GM23248 (cell line): ENCODE results near the gene PTCH1. TPM values are rescaled to one million over a fixed set of nuclear protein-coding genes. Genes with fewer than 3 reads are reported as not detected.

Experiments used
- DNase-seq: peaks from one replicate; pipeline ENCODE4 v3.0.0-alpha.2; 2015
- H2AFZ ChIP-seq: fragments of 200-600 bp; sonication (generic); 2 replicates; pipeline ENCODE4 v1.6.1; 2016; ENCODE audit warnings: antibody characterized with exemption
- H3F3A ChIP-seq: fragments of 200-600 bp; sonication (generic); 2 replicates; pipeline ENCODE4 v1.6.1; 2016; ENCODE audit warnings: mild to moderate bottlenecking, antibody characterized with exemption, mixed run types; ENCODE audit not compliant: insufficient read depth
- H3K27ac ChIP-seq: fragments of 200-600 bp; sonication (generic); 2 replicates; pipeline ENCODE4 v1.5.1; 2016; ENCODE audit warnings: mild to moderate bottlenecking
- H3K27me3 ChIP-seq: fragments of 200-600 bp; sonication (generic); replicated peaks from 2 replicates; pipeline ENCODE4 v1.6.1; 2016; ENCODE audit warnings: mild to moderate bottlenecking; ENCODE audit not compliant: insufficient read depth
- H3K36me3 ChIP-seq: fragments of 200-600 bp; sonication (generic); 2 replicates; pipeline ENCODE4 v1.6.1; 2016; ENCODE audit warnings: low read depth, mild to moderate bottlenecking
- H3K4me1 ChIP-seq: fragments of 200-600 bp; sonication (generic); 2 replicates; pipeline ENCODE4 v1.6.1; 2016; ENCODE audit warnings: mild to moderate bottlenecking; ENCODE audit not compliant: insufficient read depth
- H3K4me2 ChIP-seq: fragments of 200-600 bp; sonication (generic); one replicate; pipeline ENCODE4 v1.6.1; 2016; ENCODE audit warnings: mild to moderate bottlenecking; ENCODE audit not compliant: unreplicated experiment
- H3K4me3 ChIP-seq: fragments of 200-600 bp; sonication (generic); 2 replicates; pipeline ENCODE4 v1.5.1; 2016; ENCODE audit warnings: mild to moderate bottlenecking
- H3K79me2 ChIP-seq: fragments of 200-600 bp; sonication (generic); 2 replicates; pipeline ENCODE4 v1.6.1; 2016; ENCODE audit warnings: mild to moderate bottlenecking; ENCODE audit not compliant: insufficient read depth
- H3K9ac ChIP-seq: fragments of 200-600 bp; sonication (generic); 2 replicates; pipeline ENCODE4 v1.6.1; 2016; ENCODE audit warnings: mild to moderate bottlenecking
- H3K9me2 ChIP-seq: fragments of 200-600 bp; sonication (generic); 2 replicates; pipeline ENCODE4 v1.6.1; 2016; ENCODE audit warnings: mixed run types, mild to moderate bottlenecking, moderate library complexity; ENCODE audit not compliant: insufficient read depth
- H3K9me3 ChIP-seq: fragments of 200-600 bp; sonication (generic); one replicate; pipeline ENCODE4 v1.6.1; 2017; ENCODE audit warnings: low read depth
- H4K20me1 ChIP-seq: fragments of 200-600 bp; sonication (generic); 2 replicates; pipeline ENCODE4 v1.6.0; 2016; ENCODE audit not compliant: insufficient read depth
- EZH2 ChIP-seq: fragments of 200-600 bp; sonication (generic); IDR thresholded peaks from 2 replicates; pipeline ENCODE4 v1.6.1; 2018; ENCODE audit warnings: antibody characterized with exemption, mild to moderate bottlenecking; ENCODE audit not compliant: insufficient read depth, poor library complexity, severe bottlenecking
- EZH2phosphoT487 ChIP-seq: fragments of 200-600 bp; sonication (generic); IDR thresholded peaks from 2 replicates; pipeline ENCODE4 v1.6.1; 2018; ENCODE audit warnings: antibody characterized with exemption, moderate library complexity, mild to moderate bottlenecking, low read depth; ENCODE audit not compliant: insufficient read depth
- WGBS, 2 experiments: methylation state at CpG; one replicate each; pipeline ENCODE4 v1.1.6; 2015 to 2017; ENCODE audit warnings: low lambda C conversion rate in 2 of 2, low coverage in 1 of 2; ENCODE audit errors: missing lambda C conversion rate in 2 of 2; 5-methylcytosine and 5-hydroxymethylcytosine counted together
- in situ Hi-C: fragments of 300-500 bp; cut with MboI; formaldehyde crosslinking; loops from 2 replicates; pipeline ENCODE4 v1.15.0; 2020
- polyA plus RNA-seq: library from polyadenylated mRNA; unstranded; fragments of >200 nt; fragmentation: Nextera tagmentation; extraction: Ambion mirVana; gene quantifications from 2 replicates; pipeline ENCODE4 v1.2.1, GENCODE V29; 2016
- total RNA-seq: library from RNA; depleted of rRNA; stranded (reverse); fragments of >200 nt; shearing (Covaris generic); gene quantifications from 2 replicates; pipeline ENCODE4 v1.2.3, GENCODE V29; 2014

The PTCH1 gene
- total and polyA plus RNA-seq, 2 experiments from 2014 or later, result 3.8 to 7.3 TPM

- peaks cover 3% of the 10 kb centered on the region; the same call in 1 of the 2 replicates for H3K36me3 ChIP-seq
- WGBS, 2 experiments, result 87 to 88% methylated on average over 11 of the region's 11 CpGs
- H4K20me1 ChIP-seq, result no peaks in the 10 kb centered on the region
- no peak overlapping the region for H3K27ac ChIP-seq
- H3K4me2 ChIP-seq, result no peak overlapping the region
- H3F3A ChIP-seq, result no peaks in the 10 kb centered on the region
- in situ Hi-C loops, result no loop called here
- no peaks in the 10 kb centered on the region for H3K4me1 ChIP-seq
- no peak overlapping the region for H3K4me3 ChIP-seq
- no peak overlapping the region for H2AFZ ChIP-seq
- no peaks in the 10 kb centered on the region for H3K27me3 ChIP-seq
- no peaks in the 10 kb centered on the region for H3K9me2 ChIP-seq
- H3K9ac ChIP-seq, result no peak overlapping the region
- DNase-seq, result no peak
- H3K79me2 ChIP-seq, result no peaks in the 10 kb centered on the region
- TF ChIP-seq EZH2phosphoT487 (no peak), EZH2 (no peak)
- no peaks in the 10 kb centered on the region for H3K9me3 ChIP-seq
Measured at GRCh38 chr9:95450171-95451064, 66.4 kb downstream of the PTCH1 start.

- Histone ChIP-seq H3K36me3 (no peaks in the 10 kb centered on the region; the same call in 1 of the 2 replicates), H2AFZ (no peak overlapping the region), H3K27ac (no peak overlapping the region), H3K4me1 (no peaks in the 10 kb centered on the region), H3K27me3 (no peaks in the 10 kb centered on the region), H3K4me2 (no peak overlapping the region), H3K9me2 (no peaks in the 10 kb centered on the region), H3K79me2 (no peaks in the 10 kb centered on the region), H3K4me3 (no peak overlapping the region), H3K9ac (no peak overlapping the region), H3F3A (no peaks in the 10 kb centered on the region), H3K9me3 (no peaks in the 10 kb centered on the region), H4K20me1 (no peaks in the 10 kb centered on the region)
- DNase-seq, result no peak
- in situ Hi-C loops, result no loop called here
- TF ChIP-seq EZH2, result no peak
- no peak for TF ChIP-seq EZH2phosphoT487
- WGBS, 2 experiments, result 89 to 91% methylated on average over 22 of the region's 22 CpGs
Measured at GRCh38 chr9:95449016-95449415, 67.8 kb downstream of the PTCH1 start.

GRCh38 chr9:95447660-95448420 is 68.9 kb downstream of the PTCH1 start:
- Histone ChIP-seq H3K4me2 (no peak overlapping the region), H3K27me3 (no peaks in the 10 kb centered on the region), H4K20me1 (no peaks in the 10 kb centered on the region), H3F3A (no peaks in the 10 kb centered on the region), H3K79me2 (no peaks in the 10 kb centered on the region), H3K36me3 (no peaks in the 10 kb centered on the region; the same call in 1 of the 2 replicates), H3K4me1 (no peaks in the 10 kb centered on the region), H3K9me3 (no peaks in the 10 kb centered on the region), H3K9ac (no peak overlapping the region), H3K4me3 (no peak overlapping the region), H2AFZ (no peak overlapping the region), H3K27ac (no peak overlapping the region), H3K9me2 (no peaks in the 10 kb centered on the region)
- WGBS, 2 experiments, result 91 to 92% methylated on average over 23 of the region's 23 CpGs
- in situ Hi-C loops, result no loop called here
- no peak for DNase-seq
- no peak for TF ChIP-seq EZH2phosphoT487
- no peak for TF ChIP-seq EZH2

GRCh38 chr9:95446984-95447383 is 69.8 kb downstream of the PTCH1 start:
- Histone ChIP-seq H3K4me3 (no peak overlapping the region), H3K36me3 (no peaks in the 10 kb centered on the region; the same call in 1 of the 2 replicates), H3K27me3 (no peaks in the 10 kb centered on the region), H3F3A (no peaks in the 10 kb centered on the region), H2AFZ (no peak overlapping the region), H3K9me3 (no peaks in the 10 kb centered on the region), H3K9me2 (no peaks in the 10 kb centered on the region), H3K4me1 (no peaks in the 10 kb centered on the region), H3K79me2 (no peaks in the 10 kb centered on the region), H3K27ac (no peak overlapping the region), H3K9ac (no peak overlapping the region), H3K4me2 (no peak overlapping the region), H4K20me1 (no peaks in the 10 kb centered on the region)
- DNase-seq, result no peak
- in situ Hi-C loops, result no loop called here
- WGBS, 2 experiments, result 96 to 97% methylated on average over 25 to 26 of the region's 26 CpGs
- no peak for TF ChIP-seq EZH2phosphoT487
- TF ChIP-seq EZH2, result no peak
